HepG2 (cell line): ENCODE measurements around the gene NACC2. TPM values are rescaled to one million over a fixed set of nuclear protein-coding genes. Genes with fewer than 3 reads are reported as not detected.
A peak's percentile ranks its signal among the peaks of the same experiment; 100 is the strongest.

Experiments used
- EEA1 ChIP-seq: sonication (generic); formaldehyde crosslinking; IDR thresholded peaks from 2 replicates; pipeline ENCODE4 v1.5.1; 2020; ENCODE audit warnings: mild to moderate bottlenecking, missing genetic modification reagents, borderline replicate concordance
- HMG20B ChIP-seq: conservative IDR thresholded peaks from 2 replicates; pipeline ENCODE4 v1.6.1; 2016; ENCODE audit warnings: missing genetic modification reagents, missing compliant biosample characterization
- MED8 ChIP-seq: sonication (generic); formaldehyde crosslinking; IDR thresholded peaks from 2 replicates; pipeline ENCODE4 v1.8.1; 2023; ENCODE audit warnings: mild to moderate bottlenecking, missing genetic modification reagents; ENCODE audit not compliant: insufficient replicate concordance
- NR2F1 ChIP-seq, 2 experiments: fragments of 450-650 bp in 1 of 2; formaldehyde crosslinking in 1 of 2; IDR thresholded peaks; 2 replicates each; pipeline versions ENCODE4 v1.5.0 to v1.6.1; 2016 to 2020; ENCODE audit warnings: mild to moderate bottlenecking in 1 of 2, missing compliant biosample characterization in 1 of 2, missing genetic modification reagents in 1 of 2, moderate library complexity in 1 of 2
- NR3C1 ChIP-seq: sonication (generic); formaldehyde crosslinking; IDR thresholded peaks from 2 replicates; pipeline ENCODE4 v1.4.0; 2020; ENCODE audit warnings: missing genetic modification reagents
- RELA ChIP-seq: sonication (generic); formaldehyde crosslinking; IDR thresholded peaks from 2 replicates; pipeline ENCODE4 v1.4.0; 2020; ENCODE audit warnings: missing genetic modification reagents
- SIX4 ChIP-seq: sonication (generic); formaldehyde crosslinking; IDR thresholded peaks from 2 replicates; pipeline ENCODE4 v1.4.0; 2020; ENCODE audit warnings: missing genetic modification reagents
- STAT5B ChIP-seq: sonication (generic); formaldehyde crosslinking; IDR thresholded peaks from 2 replicates; pipeline ENCODE4 v1.4.0; 2020; ENCODE audit warnings: missing genetic modification reagents
- TOE1 ChIP-seq: sonication (generic); formaldehyde crosslinking; IDR thresholded peaks from 2 replicates; pipeline ENCODE4 v1.4.0; 2020; ENCODE audit warnings: mild to moderate bottlenecking, missing genetic modification reagents
- ZFP62 ChIP-seq: sonication (generic); formaldehyde crosslinking; IDR thresholded peaks from 2 replicates; pipeline ENCODE4 v1.4.0; 2020; ENCODE audit warnings: missing genetic modification reagents
- ZNF136 ChIP-seq: sonication (generic); formaldehyde crosslinking; IDR thresholded peaks from 2 replicates; pipeline ENCODE4 v1.8.1; 2022; ENCODE audit warnings: low read depth, mild to moderate bottlenecking, moderate library complexity, missing genetic modification reagents
- ZNF543 ChIP-seq: sonication (generic); formaldehyde crosslinking; IDR thresholded peaks from 2 replicates; pipeline ENCODE4 v1.4.0; 2020; ENCODE audit warnings: mild to moderate bottlenecking, missing genetic modification reagents
- ZNF563 ChIP-seq: sonication (generic); formaldehyde crosslinking; IDR thresholded peaks from 2 replicates; pipeline ENCODE4 v1.8.0; 2022; ENCODE audit warnings: mild to moderate bottlenecking, moderate library complexity, missing genetic modification reagents
- ZNF572 ChIP-seq: sonication (generic); formaldehyde crosslinking; IDR thresholded peaks from 2 replicates; pipeline ENCODE4 v1.5.1; 2020; ENCODE audit warnings: mild to moderate bottlenecking, missing genetic modification reagents
- polyA plus RNA-seq, 8 experiments: library from polyadenylated mRNA; depleted of rRNA in 3 of 8; stranded (reverse) in 7 of 8; unstranded in 1 of 8; fragments of >200 nt; fragmentation: Illumina TruSeq in 4 of 8; extraction: Trizol in 4 of 8; gene quantifications; 2 replicates each; pipeline versions ENCODE4 v1.2.1 to v1.2.3, GENCODE V29; 2011 to 2016; ENCODE audit warnings: low read depth in 4 of 8, missing spikeins in 1 of 8, mixed read lengths in 1 of 8; ENCODE audit not compliant: insufficient read depth in 1 of 8
- total RNA-seq, 5 experiments: library from RNA; depleted of rRNA; stranded (reverse); fragments of >200 nt; fragmentation: Illumina TruSeq; extraction: Trizol; gene quantifications; 2 replicates each; pipeline ENCODE4 v1.2.3, GENCODE V29; 2016; ENCODE audit warnings: low read depth in 1 of 5
- TF ChIP-seq, protein P1 (sequence below): sonication (generic); formaldehyde crosslinking; conservative IDR thresholded peaks from 2 replicates; pipeline ENCODE4 v1.5.0; 2020; ENCODE audit warnings: missing genetic modification reagents
- TF ChIP-seq, protein P2 (sequence below), 2 experiments: IDR thresholded peaks; 2 replicates each; pipeline ENCODE4 v1.6.1; 2011 to 2012; ENCODE audit warnings: low read length in 2 of 2, borderline replicate concordance in 1 of 2, low read depth in 1 of 2, mild to moderate bottlenecking in 1 of 2, moderate library complexity in 1 of 2
- TF ChIP-seq, protein P3 (sequence below): sonication (generic); formaldehyde crosslinking; IDR thresholded peaks from 2 replicates; pipeline ENCODE4 v1.5.1; 2020; ENCODE audit warnings: mild to moderate bottlenecking, missing genetic modification reagents, borderline replicate concordance
- TF ChIP-seq, protein P4 (sequence below): sonication (generic); formaldehyde crosslinking; IDR thresholded peaks from 2 replicates; pipeline ENCODE4 v1.8.0; 2022; ENCODE audit warnings: mild to moderate bottlenecking, missing genetic modification reagents, moderate library complexity

Gene NACC2
- total and polyA plus RNA-seq, 2 of the 13 experiments (the other 11 are each of a cell fraction or from before 2014, with no cell fraction given), result 5.9 to 12.3 TPM

DNA sequence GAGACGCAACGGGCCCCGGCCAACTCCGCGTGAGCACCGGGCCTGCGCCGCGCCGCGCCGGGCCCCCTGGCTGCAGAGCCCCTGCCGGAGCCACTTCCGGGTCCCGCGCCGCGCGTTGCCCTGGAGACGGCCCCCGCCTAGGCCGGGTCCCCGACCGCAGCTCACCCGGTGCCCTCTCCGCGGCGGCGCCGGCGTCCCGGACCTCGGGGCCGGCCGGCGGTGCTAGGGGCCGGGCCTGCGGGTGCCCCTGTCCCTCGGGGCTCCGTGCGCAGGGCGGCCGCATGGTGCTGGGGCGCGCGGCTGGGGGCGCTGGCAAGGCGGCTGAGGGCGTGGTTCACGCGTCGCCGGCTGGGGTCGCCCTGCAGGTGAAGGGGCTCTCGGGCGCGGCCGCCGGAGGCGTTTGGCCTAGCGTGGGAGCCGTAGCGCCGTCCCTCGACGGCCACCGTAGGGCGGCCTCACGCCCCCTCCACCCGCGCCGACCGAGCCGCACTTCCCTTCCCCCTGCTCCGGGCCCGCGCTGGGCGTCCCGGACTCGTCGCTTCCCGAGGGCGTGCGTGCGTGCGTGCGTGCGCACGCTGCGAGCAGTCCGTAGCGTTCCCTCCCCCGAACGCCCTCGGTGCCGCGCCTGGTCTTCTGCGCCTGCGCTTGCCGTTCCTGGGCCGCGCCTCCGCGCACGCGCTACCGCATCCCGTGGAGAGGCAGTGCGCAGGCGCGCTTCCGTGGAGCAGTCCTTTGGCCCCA lies 23.4 kb upstream of the NACC2 start, which contains the start of gene TMEM250 (continued):
- TF ChIP-seq HMG20B (CRISPR knock-in tag) (no peak), ZNF136 (CRISPR knock-in tag) (0 out of 2 replicates have a peak, but pooled peaks have one; percentile 26), ZNF572 (no peak), ZNF563 (CRISPR knock-in tag) (peak; percentile 65), SIX4 (CRISPR knock-in tag) (no peak), STAT5B (CRISPR knock-in tag) (no peak), TOE1 (CRISPR knock-in tag) (no peak), MED8 (no peak), NR2F1 (CRISPR knock-in tag; IDR thresholded peaks at IDR 0.05) (no peak), NR3C1 (CRISPR knock-in tag) (no peak), EEA1 (CRISPR knock-in tag) (no peak), ZNF543 (CRISPR knock-in tag) (peak; percentile 51; the same call in 1 of the 2 replicates), RELA (CRISPR knock-in tag) (0 out of 2 replicates have a peak, but pooled peaks have one; percentile 68), ZFP62 (no peak)
- TF ChIP-seq, protein P1, sequence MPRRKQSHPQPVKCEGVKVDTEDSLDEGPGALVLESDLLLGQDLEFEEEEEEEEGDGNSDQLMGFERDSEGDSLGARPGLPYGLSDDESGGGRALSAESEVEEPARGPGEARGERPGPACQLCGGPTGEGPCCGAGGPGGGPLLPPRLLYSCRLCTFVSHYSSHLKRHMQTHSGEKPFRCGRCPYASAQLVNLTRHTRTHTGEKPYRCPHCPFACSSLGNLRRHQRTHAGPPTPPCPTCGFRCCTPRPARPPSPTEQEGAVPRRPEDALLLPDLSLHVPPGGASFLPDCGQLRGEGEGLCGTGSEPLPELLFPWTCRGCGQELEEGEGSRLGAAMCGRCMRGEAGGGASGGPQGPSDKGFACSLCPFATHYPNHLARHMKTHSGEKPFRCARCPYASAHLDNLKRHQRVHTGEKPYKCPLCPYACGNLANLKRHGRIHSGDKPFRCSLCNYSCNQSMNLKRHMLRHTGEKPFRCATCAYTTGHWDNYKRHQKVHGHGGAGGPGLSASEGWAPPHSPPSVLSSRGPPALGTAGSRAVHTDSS, result no peak
- TF ChIP-seq, protein P2, sequence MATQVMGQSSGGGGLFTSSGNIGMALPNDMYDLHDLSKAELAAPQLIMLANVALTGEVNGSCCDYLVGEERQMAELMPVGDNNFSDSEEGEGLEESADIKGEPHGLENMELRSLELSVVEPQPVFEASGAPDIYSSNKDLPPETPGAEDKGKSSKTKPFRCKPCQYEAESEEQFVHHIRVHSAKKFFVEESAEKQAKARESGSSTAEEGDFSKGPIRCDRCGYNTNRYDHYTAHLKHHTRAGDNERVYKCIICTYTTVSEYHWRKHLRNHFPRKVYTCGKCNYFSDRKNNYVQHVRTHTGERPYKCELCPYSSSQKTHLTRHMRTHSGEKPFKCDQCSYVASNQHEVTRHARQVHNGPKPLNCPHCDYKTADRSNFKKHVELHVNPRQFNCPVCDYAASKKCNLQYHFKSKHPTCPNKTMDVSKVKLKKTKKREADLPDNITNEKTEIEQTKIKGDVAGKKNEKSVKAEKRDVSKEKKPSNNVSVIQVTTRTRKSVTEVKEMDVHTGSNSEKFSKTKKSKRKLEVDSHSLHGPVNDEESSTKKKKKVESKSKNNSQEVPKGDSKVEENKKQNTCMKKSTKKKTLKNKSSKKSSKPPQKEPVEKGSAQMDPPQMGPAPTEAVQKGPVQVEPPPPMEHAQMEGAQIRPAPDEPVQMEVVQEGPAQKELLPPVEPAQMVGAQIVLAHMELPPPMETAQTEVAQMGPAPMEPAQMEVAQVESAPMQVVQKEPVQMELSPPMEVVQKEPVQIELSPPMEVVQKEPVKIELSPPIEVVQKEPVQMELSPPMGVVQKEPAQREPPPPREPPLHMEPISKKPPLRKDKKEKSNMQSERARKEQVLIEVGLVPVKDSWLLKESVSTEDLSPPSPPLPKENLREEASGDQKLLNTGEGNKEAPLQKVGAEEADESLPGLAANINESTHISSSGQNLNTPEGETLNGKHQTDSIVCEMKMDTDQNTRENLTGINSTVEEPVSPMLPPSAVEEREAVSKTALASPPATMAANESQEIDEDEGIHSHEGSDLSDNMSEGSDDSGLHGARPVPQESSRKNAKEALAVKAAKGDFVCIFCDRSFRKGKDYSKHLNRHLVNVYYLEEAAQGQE (IDR thresholded peaks at IDR 0.05; ENCODE audit: borderline replicate concordance in 1 of 2, low read depth in 1 of 2, low read length in 2 of 2), result peak in 1 of 2 experiments; percentile 47; a peak in 1 of 4 replicates
- TF ChIP-seq, protein P3, sequence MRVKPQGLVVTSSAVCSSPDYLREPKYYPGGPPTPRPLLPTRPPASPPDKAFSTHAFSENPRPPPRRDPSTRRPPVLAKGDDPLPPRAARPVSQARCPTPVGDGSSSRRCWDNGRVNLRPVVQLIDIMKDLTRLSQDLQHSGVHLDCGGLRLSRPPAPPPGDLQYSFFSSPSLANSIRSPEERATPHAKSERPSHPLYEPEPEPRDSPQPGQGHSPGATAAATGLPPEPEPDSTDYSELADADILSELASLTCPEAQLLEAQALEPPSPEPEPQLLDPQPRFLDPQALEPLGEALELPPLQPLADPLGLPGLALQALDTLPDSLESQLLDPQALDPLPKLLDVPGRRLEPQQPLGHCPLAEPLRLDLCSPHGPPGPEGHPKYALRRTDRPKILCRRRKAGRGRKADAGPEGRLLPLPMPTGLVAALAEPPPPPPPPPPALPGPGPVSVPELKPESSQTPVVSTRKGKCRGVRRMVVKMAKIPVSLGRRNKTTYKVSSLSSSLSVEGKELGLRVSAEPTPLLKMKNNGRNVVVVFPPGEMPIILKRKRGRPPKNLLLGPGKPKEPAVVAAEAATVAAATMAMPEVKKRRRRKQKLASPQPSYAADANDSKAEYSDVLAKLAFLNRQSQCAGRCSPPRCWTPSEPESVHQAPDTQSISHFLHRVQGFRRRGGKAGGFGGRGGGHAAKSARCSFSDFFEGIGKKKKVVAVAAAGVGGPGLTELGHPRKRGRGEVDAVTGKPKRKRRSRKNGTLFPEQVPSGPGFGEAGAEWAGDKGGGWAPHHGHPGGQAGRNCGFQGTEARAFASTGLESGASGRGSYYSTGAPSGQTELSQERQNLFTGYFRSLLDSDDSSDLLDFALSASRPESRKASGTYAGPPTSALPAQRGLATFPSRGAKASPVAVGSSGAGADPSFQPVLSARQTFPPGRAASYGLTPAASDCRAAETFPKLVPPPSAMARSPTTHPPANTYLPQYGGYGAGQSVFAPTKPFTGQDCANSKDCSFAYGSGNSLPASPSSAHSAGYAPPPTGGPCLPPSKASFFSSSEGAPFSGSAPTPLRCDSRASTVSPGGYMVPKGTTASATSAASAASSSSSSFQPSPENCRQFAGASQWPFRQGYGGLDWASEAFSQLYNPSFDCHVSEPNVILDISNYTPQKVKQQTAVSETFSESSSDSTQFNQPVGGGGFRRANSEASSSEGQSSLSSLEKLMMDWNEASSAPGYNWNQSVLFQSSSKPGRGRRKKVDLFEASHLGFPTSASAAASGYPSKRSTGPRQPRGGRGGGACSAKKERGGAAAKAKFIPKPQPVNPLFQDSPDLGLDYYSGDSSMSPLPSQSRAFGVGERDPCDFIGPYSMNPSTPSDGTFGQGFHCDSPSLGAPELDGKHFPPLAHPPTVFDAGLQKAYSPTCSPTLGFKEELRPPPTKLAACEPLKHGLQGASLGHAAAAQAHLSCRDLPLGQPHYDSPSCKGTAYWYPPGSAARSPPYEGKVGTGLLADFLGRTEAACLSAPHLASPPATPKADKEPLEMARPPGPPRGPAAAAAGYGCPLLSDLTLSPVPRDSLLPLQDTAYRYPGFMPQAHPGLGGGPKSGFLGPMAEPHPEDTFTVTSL (CRISPR knock-in tag), result no peak
- TF ChIP-seq, protein P4, sequence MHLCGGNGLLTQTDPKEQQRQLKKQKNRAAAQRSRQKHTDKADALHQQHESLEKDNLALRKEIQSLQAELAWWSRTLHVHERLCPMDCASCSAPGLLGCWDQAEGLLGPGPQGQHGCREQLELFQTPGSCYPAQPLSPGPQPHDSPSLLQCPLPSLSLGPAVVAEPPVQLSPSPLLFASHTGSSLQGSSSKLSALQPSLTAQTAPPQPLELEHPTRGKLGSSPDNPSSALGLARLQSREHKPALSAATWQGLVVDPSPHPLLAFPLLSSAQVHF (CRISPR knock-in tag), result no peak; the same call in 1 of the 2 replicates
